ENCODE results near the gene CSF3.

GRCh38 chr17:40060887-40061608 lies 45.8 kb downstream of the CSF3 start:
- TF ChIP-seq EZH2 (IDR thresholded peaks at IDR 0.05; ENCODE audit: borderline replicate concordance, low read length) = no peak
- no peak for TF ChIP-seq CTCF (conservative IDR thresholded peaks at IDR 0.05 in 1 of 2, IDR thresholded peaks at IDR 0.05 in 1 of 2; ENCODE audit: extremely low read depth in 1 of 2, insufficient read depth in 1 of 2, low read depth in 1 of 2, low read length in 2 of 2)
